ENCODE data around the gene ZNF747.
A peak's percentile ranks its signal among the peaks of the same experiment; 100 is the strongest.

The ZNF747 gene

GRCh38 chr16:30515275-30515674 lies 19.4 kb downstream of the ZNF747 start:
- DNase-seq (ENCODE audit: low spot score): no peak

GRCh38 chr16:30511509-30511908 lies 23.1 kb downstream of the ZNF747 start:
- no peak for DNase-seq (ENCODE audit: low spot score)

GRCh38 chr16:30510376-30510938 lies 24.2 kb downstream of the ZNF747 start:
- DNase-seq (ENCODE audit: low spot score): no peak

- no peak for DNase-seq (ENCODE audit: low spot score)
Measured at GRCh38 chr16:30509081-30509765, 25.4 kb downstream of the ZNF747 start.

- DNase-seq (ENCODE audit: low spot score): no peak
Measured at GRCh38 chr16:30503403-30504296, 31.0 kb downstream of the ZNF747 start.

GRCh38 chr16:30499284-30499683 lies 35.4 kb downstream of the ZNF747 start:
- DNase-seq (ENCODE audit: low spot score): no peak

GRCh38 chr16:30494709-30495108 lies 39.9 kb downstream of the ZNF747 start:
- no peak for DNase-seq (ENCODE audit: low spot score)

GRCh38 chr16:30493941-30494488 lies 40.6 kb downstream of the ZNF747 start:
- no peak for DNase-seq (ENCODE audit: low spot score)

GRCh38 chr16:30491744-30492308 lies 42.8 kb downstream of the ZNF747 start:
- peak; percentile 68 for DNase-seq (ENCODE audit: low spot score)

GRCh38 chr16:30491229-30491628 lies 43.4 kb downstream of the ZNF747 start:
- no peak for DNase-seq (ENCODE audit: low spot score)

- no peak for DNase-seq (ENCODE audit: low spot score)
Measured at GRCh38 chr16:30490210-30490609, 44.4 kb downstream of the ZNF747 start.

- no peak for DNase-seq (ENCODE audit: low spot score)
Measured at GRCh38 chr16:30488764-30489605, 45.7 kb downstream of the ZNF747 start.

- DNase-seq (ENCODE audit: low spot score): peak; percentile 53
Measured at GRCh38 chr16:30485818-30486436, 48.7 kb downstream of the ZNF747 start.

- DNase-seq (ENCODE audit: low spot score): no peak
Measured at GRCh38 chr16:30484887-30485286, 49.8 kb downstream of the ZNF747 start.

GRCh38 chr16:30482366-30482765 lies 52.3 kb downstream of the ZNF747 start:
- no peak for DNase-seq (ENCODE audit: low spot score)

- no peak for DNase-seq (ENCODE audit: low spot score)
Measured at GRCh38 chr16:30481381-30481780, 53.3 kb downstream of the ZNF747 start.
